ENCODE data around the gene PDE6B. TPM values are rescaled to one million over a fixed set of nuclear protein-coding genes. Genes with fewer than 3 reads are reported as not detected.

Gene PDE6B
- polyA plus RNA-seq, 2 of the 4 experiments (the other 2 are of a cell fraction) = not detected

DNA sequence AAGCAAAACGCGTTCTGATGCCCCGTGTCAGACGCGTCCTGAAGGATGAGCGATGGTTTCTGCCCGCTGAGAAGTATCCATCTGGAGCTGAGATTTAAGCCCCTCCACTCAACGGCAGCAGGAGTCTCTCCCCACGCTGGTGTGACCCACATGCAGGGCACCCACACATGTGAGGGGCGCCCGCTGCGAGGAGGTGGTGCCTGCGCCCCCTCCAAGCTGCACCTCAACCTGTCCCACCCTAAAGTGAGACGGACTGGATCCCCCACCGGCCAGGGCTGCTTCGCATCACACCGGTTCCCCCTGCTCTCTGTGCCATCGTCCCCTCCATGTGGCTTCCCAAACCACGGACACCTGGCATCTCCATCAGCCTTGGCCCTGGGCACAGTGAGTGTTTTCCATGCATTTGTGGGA lies 4.5 kb upstream of the PDE6B start:
- H3K27ac ChIP-seq = no peak overlapping the region
- ATAC-seq (no peak), DNase-seq (ENCODE audit: low read depth in 1 of 2, low spot score in 1 of 2) (no peak), FAIRE-seq (no peak)
- ChIA-PET CTCF (no interaction called here), POLR2A (no interaction called here)
- no peaks in the 10 kb centered on the region for H3K4me1 ChIP-seq
- no peak overlapping the region for H3K4me3 ChIP-seq
- H3K9me3 ChIP-seq = no peaks in the 10 kb centered on the region
- no peak overlapping the region for H3K4me2 ChIP-seq
- TF ChIP-seq EHF (CRISPR knock-in tag; IDR thresholded peaks at IDR 0.05) = no peak
- TF ChIP-seq NFE2L2 (conservative IDR thresholded peaks at IDR 0.05; ENCODE audit: low read length) = no peak
- TF ChIP-seq MAFK (IDR thresholded peaks at IDR 0.05; ENCODE audit: partially characterized antibody) = no peak
- TF ChIP-seq CHD4 (IDR thresholded peaks at IDR 0.05; ENCODE audit: borderline replicate concordance) = no peak
- TF ChIP-seq HEYL (CRISPR knock-in tag; IDR thresholded peaks at IDR 0.05) = no peak
- no peak for TF ChIP-seq RAD21 (conservative IDR thresholded peaks at IDR 0.05 in 1 of 2, IDR thresholded peaks at IDR 0.05 in 1 of 2)
- TF ChIP-seq, protein P1, sequence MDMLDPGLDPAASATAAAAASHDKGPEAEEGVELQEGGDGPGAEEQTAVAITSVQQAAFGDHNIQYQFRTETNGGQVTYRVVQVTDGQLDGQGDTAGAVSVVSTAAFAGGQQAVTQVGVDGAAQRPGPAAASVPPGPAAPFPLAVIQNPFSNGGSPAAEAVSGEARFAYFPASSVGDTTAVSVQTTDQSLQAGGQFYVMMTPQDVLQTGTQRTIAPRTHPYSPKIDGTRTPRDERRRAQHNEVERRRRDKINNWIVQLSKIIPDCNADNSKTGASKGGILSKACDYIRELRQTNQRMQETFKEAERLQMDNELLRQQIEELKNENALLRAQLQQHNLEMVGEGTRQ (IDR thresholded peaks at IDR 0.05) = no peak
- no peak for TF ChIP-seq POLR2A (IDR thresholded peaks at IDR 0.05; ENCODE audit: low read length)
- TF ChIP-seq RARB (CRISPR knock-in tag; IDR thresholded peaks at IDR 0.05) = no peak
- no peak for TF ChIP-seq ZC3H11A (IDR thresholded peaks at IDR 0.05)
- TF ChIP-seq, protein P2, sequence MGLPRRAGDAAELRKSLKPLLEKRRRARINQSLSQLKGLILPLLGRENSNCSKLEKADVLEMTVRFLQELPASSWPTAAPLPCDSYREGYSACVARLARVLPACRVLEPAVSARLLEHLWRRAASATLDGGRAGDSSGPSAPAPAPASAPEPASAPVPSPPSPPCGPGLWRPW (IDR thresholded peaks at IDR 0.05) = no peak
- TF ChIP-seq, protein P3, sequence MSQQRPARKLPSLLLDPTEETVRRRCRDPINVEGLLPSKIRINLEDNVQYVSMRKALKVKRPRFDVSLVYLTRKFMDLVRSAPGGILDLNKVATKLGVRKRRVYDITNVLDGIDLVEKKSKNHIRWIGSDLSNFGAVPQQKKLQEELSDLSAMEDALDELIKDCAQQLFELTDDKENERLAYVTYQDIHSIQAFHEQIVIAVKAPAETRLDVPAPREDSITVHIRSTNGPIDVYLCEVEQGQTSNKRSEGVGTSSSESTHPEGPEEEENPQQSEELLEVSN (IDR thresholded peaks at IDR 0.05; ENCODE audit: borderline replicate concordance, low read depth) = no peak
- TF ChIP-seq NPAS2 (CRISPR knock-in tag; IDR thresholded peaks at IDR 0.05; ENCODE audit: borderline replicate concordance) = no peak
- no peak for TF ChIP-seq EP300 (IDR thresholded peaks at IDR 0.05)
- WGBS (ENCODE audit: missing lambda C conversion rate) = 55% methylated on average over 19 of the region's 19 CpGs

DNA sequence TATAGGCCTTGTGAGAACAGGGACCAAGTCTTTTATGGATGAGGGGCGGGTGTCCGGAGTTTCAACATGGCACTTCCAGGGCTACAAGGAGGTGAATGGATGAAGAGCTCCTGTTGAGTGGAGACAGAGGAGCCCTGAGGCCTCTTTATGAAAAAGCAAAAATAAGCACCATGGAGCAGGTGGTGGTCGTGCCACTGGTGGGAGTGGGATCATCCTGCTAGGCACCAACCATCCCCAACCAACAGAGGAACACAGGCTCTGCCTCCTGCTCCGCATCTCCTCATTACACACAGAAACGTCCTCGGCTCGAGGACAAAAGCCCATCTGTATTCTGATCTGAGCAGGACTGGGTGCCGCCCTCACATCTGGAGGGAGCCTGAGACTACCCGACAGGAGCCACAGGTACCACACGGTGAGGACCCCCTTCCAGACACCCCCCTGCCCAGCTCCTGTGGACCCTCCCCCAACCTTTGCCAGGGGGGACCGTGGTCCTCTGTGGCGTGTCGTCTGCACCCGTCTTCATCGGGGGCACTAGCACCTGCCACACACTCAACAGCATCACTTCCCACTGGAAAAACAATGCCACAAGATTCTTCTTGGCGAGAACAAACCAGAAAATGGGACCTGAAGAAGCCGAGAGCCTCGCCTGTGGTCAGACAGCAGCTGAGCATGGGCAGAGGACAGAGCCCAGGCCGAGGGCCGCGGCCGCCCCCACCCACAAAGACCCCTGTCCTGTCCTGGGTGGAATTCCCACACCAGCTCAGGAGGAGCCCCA lies 3.9 kb upstream of the PDE6B start:
- Histone ChIP-seq H3K4me3 (no peak overlapping the region), H3K27ac (no peak overlapping the region), H3K9me3 (no peaks in the 10 kb centered on the region), H3K4me2 (no peak overlapping the region), H3K4me1 (no peaks in the 10 kb centered on the region)
- 37% methylated on average over 15 of the region's 22 CpGs for WGBS (ENCODE audit: missing lambda C conversion rate)
- ChIA-PET POLR2A (no interaction called here), CTCF (interaction anchor here (0.9 kb wide), 1 partner anchor 19 kb away, joined by 3 read pairs; no protein-coding TSS in a partner anchor)
- no peak for ATAC-seq
- TF ChIP-seq FOSL2 (IDR thresholded peaks at IDR 0.05) (no peak), FOSL2 (CRISPR knock-in tag; IDR thresholded peaks at IDR 0.05) (no peak), JUN (IDR thresholded peaks at IDR 0.05) (no peak), HOXB5 (CRISPR knock-in tag; IDR thresholded peaks at IDR 0.05) (no peak), HOXA7 (CRISPR knock-in tag; IDR thresholded peaks at IDR 0.05) (no peak), KDM5A (IDR thresholded peaks at IDR 0.05) (no peak), EP300 (IDR thresholded peaks at IDR 0.05) (no peak), ZSCAN20 (CRISPR knock-in tag; IDR thresholded peaks at IDR 0.05) (no peak), CHD2 (IDR thresholded peaks at IDR 0.05; ENCODE audit: low read length, partially characterized antibody) (no peak), ESRRA (IDR thresholded peaks at IDR 0.05; ENCODE audit: borderline replicate concordance, low read length) (no peak), HOXB13 (CRISPR knock-in tag; IDR thresholded peaks at IDR 0.05; ENCODE audit: low read depth) (no peak), RNF2 (IDR thresholded peaks at IDR 0.05; ENCODE audit: borderline replicate concordance, low read depth) (no peak), HEYL (CRISPR knock-in tag; IDR thresholded peaks at IDR 0.05) (no peak)
- TF ChIP-seq, protein P4, sequence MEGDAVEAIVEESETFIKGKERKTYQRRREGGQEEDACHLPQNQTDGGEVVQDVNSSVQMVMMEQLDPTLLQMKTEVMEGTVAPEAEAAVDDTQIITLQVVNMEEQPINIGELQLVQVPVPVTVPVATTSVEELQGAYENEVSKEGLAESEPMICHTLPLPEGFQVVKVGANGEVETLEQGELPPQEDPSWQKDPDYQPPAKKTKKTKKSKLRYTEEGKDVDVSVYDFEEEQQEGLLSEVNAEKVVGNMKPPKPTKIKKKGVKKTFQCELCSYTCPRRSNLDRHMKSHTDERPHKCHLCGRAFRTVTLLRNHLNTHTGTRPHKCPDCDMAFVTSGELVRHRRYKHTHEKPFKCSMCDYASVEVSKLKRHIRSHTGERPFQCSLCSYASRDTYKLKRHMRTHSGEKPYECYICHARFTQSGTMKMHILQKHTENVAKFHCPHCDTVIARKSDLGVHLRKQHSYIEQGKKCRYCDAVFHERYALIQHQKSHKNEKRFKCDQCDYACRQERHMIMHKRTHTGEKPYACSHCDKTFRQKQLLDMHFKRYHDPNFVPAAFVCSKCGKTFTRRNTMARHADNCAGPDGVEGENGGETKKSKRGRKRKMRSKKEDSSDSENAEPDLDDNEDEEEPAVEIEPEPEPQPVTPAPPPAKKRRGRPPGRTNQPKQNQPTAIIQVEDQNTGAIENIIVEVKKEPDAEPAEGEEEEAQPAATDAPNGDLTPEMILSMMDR (IDR thresholded peaks at IDR 0.05) = no peak
- DNase-seq (ENCODE audit: low read depth in 1 of 2, low spot score in 1 of 2) = no peak
- no peak for FAIRE-seq
